Astrocyte (in vitro differentiated cells and primary cell): ENCODE measurements around the gene ZC3H18.

Experiments used
- EZH2 ChIP-seq: IDR thresholded peaks from 2 replicates; pipeline ENCODE4 v1.6.1; 2012; ENCODE audit warnings: mild to moderate bottlenecking, low read length, inconsistent platforms; ENCODE audit not compliant: insufficient read depth
- TF ChIP-seq, protein P1 (sequence below): IDR thresholded peaks from 2 replicates; pipeline ENCODE4 v1.5.1; 2011; ENCODE audit warnings: low read depth, mild to moderate bottlenecking, inconsistent platforms, low read length, moderate library complexity; ENCODE audit not compliant: insufficient read depth

DNA sequence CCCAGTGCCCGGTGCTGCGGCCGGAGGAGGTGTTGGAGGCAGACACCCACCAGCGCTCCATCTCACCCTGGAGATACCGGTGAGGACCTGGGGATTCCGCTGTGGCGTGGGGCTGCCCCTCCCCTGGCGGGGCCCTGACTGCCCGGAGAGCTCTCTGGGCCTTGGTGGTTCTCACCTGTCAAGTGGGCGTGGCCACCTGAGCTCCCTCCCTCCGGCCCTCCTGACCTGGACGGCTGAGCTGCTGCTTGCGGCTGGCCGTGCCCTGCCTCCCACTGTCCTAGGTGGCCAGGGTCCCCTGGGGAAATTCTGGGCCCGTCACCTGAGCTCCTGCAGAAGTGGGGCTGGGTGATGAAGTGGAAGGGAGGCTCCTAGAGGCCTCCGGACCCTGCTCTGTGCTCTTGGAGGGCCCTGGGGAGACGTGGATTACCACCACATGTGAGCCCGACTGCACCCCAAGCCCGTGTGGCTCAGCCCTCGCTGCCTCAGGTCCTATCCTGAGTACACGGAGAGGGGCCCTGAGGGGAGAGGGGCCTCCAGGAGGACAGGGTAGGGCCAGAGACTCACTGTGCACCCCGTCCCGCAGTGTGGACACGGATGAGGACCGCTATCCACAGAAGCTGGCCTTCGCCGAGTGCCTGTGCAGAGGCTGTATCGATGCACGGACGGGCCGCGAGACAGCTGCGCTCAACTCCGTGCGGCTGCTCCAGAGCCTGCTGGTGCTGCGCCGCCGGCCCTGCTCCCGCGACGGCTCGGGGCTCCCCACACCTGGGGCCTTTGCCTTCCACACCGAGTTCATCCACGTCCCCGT is 69.2 kb downstream of the ZC3H18 start:
- TF ChIP-seq, protein P1, sequence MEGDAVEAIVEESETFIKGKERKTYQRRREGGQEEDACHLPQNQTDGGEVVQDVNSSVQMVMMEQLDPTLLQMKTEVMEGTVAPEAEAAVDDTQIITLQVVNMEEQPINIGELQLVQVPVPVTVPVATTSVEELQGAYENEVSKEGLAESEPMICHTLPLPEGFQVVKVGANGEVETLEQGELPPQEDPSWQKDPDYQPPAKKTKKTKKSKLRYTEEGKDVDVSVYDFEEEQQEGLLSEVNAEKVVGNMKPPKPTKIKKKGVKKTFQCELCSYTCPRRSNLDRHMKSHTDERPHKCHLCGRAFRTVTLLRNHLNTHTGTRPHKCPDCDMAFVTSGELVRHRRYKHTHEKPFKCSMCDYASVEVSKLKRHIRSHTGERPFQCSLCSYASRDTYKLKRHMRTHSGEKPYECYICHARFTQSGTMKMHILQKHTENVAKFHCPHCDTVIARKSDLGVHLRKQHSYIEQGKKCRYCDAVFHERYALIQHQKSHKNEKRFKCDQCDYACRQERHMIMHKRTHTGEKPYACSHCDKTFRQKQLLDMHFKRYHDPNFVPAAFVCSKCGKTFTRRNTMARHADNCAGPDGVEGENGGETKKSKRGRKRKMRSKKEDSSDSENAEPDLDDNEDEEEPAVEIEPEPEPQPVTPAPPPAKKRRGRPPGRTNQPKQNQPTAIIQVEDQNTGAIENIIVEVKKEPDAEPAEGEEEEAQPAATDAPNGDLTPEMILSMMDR: no peak
- no peak for TF ChIP-seq EZH2
